ENCODE measurements around the gene TNFRSF4.
"Not testable (repeated sequence)": the region's sequence is repeated elsewhere in the genome, so short reads cannot be mapped to it uniquely, and the experiment has no call there.

The TNFRSF4 gene

GRCh38 chr1:1213345-1214265, at the start of gene TNFRSF4:
TNFRSF4 (minus strand) TSS chr1:1214153; CDS start chr1:1214127, 26 bp downstream.
- DNase-seq = no peak

GRCh38 chr1:1262758-1263157, 48.8 kb upstream of the TNFRSF4 start:
- no peak for DNase-seq

GRCh38 chr1:1262071-1262470, 48.1 kb upstream of the TNFRSF4 start:
- DNase-seq = peak; percentile 71

- DNase-seq = peak; percentile 84
Observed at GRCh38 chr1:1260843-1261560, 47.0 kb upstream of the TNFRSF4 start.

GRCh38 chr1:1259951-1260600, 46.1 kb upstream of the TNFRSF4 start:
- DNase-seq = no peak

GRCh38 chr1:1259540-1259939, 45.6 kb upstream of the TNFRSF4 start:
- no peak for DNase-seq

- DNase-seq = no peak
Observed at GRCh38 chr1:1259119-1259488, 45.2 kb upstream of the TNFRSF4 start.

GRCh38 chr1:1256956-1257871, 43.3 kb upstream of the TNFRSF4 start:
- no peak for DNase-seq

GRCh38 chr1:1255611-1256010, 41.7 kb upstream of the TNFRSF4 start:
- no peak for DNase-seq

GRCh38 chr1:1255078-1255477, 41.1 kb upstream of the TNFRSF4 start:
- no peak for DNase-seq

- no peak for DNase-seq
Observed at GRCh38 chr1:1254667-1254998, 40.7 kb upstream of the TNFRSF4 start.

GRCh38 chr1:1253972-1254666, 40.2 kb upstream of the TNFRSF4 start:
- no peak for DNase-seq

- no peak for DNase-seq
Observed at GRCh38 chr1:1253314-1253713, 39.4 kb upstream of the TNFRSF4 start.

- no peak for DNase-seq
Observed at GRCh38 chr1:1250786-1251284, 36.9 kb upstream of the TNFRSF4 start.

- not testable (repeated sequence) for DNase-seq
Observed at GRCh38 chr1:1248009-1248913, 34.3 kb upstream of the TNFRSF4 start.

GRCh38 chr1:1247341-1247913, 33.5 kb upstream of the TNFRSF4 start:
- DNase-seq = no peak

- DNase-seq = peak; percentile 27
Observed at GRCh38 chr1:1246577-1247340, 32.8 kb upstream of the TNFRSF4 start, which contains the start of gene C1QTNF12. C1QTNF12 (minus strand) TSS chr1:1246722; CDS start chr1:1246690, 32 bp downstream.

GRCh38 chr1:1245817-1246576, 32.0 kb upstream of the TNFRSF4 start:
- peak; percentile 24 for DNase-seq
